ENCODE measurements around the gene ZPBP. TPM values are rescaled to one million over a fixed set of nuclear protein-coding genes. Genes with fewer than 3 reads are reported as not detected.

Gene ZPBP
- total and polyA plus RNA-seq, 2 donors from 2014 or later, result 0.22 TPM; not detected in 1

- no peak overlapping the region for H3K4me3 ChIP-seq (ENCODE audit: low read length in 3 of 3)
- H3K27ac ChIP-seq (ENCODE audit: low read depth in 2 of 2, low read length in 2 of 2), result no peak overlapping the region
- H3K4me1 ChIP-seq (ENCODE audit: control insufficient read depth in 2 of 3, insufficient read depth in 2 of 3, low read depth in 1 of 3, low read length in 3 of 3), result peaks cover 0 to 7% (median 2%) of the 10 kb centered on the region in 3 donors
- no peaks in the 10 kb centered on the region for H3K36me3 ChIP-seq (ENCODE audit: control insufficient read depth in 2 of 3, insufficient read depth in 3 of 3, low read length in 3 of 3)
- no peak for DNase-seq
- intact Hi-C loops (cut with DNase I), result no loop called here
- no peak for TF ChIP-seq CTCF (IDR thresholded peaks at IDR 0.05; ENCODE audit: borderline replicate concordance, extremely low read depth, insufficient read depth)
- H3K27me3 ChIP-seq (ENCODE audit: control insufficient read depth, insufficient read depth, low read length), result no peaks in the 10 kb centered on the region
- FAIRE-seq, result no peak
- no peak overlapping the region for H3K9ac ChIP-seq (ENCODE audit: low read length in 3 of 3)
- H3K9me3 ChIP-seq (ENCODE audit: control insufficient read depth in 2 of 3, insufficient read depth in 1 of 3, low read length in 3 of 3), result peaks cover 0 to 5% (median 0%) of the 10 kb centered on the region in 3 donors
Observed at GRCh38 chr7:50073093-50073492, 20.0 kb downstream of the ZPBP start.

DNA sequence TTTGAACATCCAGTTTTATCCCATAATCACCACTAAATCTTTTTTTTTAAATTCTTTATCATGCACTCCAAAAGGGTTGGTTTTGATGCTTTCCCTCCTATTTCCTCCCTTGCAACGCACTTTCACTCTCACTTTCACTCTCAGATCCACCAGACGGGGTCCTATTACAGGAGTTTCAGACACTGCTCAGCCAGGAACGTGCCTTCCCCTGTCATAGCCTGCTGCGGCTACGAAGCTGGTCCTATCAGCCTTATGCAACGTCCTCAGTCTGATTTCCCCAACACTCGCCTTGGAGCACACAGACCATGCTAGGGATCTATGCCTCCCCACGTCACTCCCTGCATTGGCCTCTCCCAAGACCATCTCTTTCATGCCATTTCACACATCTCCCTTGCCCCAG, 23.4 kb downstream of the ZPBP start:
- FAIRE-seq, result no peak
- TF ChIP-seq CTCF (IDR thresholded peaks at IDR 0.05; ENCODE audit: borderline replicate concordance, extremely low read depth, insufficient read depth), result no peak
- no peaks in the 10 kb centered on the region for H3K27me3 ChIP-seq (ENCODE audit: control insufficient read depth, insufficient read depth, low read length)
- intact Hi-C loops (cut with DNase I), result no loop called here
- peaks cover 0 to 5% (median 0%) of the 10 kb centered on the region in 3 donors for H3K9me3 ChIP-seq (ENCODE audit: control insufficient read depth in 2 of 3, insufficient read depth in 1 of 3, low read length in 3 of 3)
- no peaks in the 10 kb centered on the region for H3K36me3 ChIP-seq (ENCODE audit: control insufficient read depth in 2 of 3, insufficient read depth in 3 of 3, low read length in 3 of 3)
- peak overlapping the region; percentile 2 to 72 for H3K27ac ChIP-seq (ENCODE audit: low read depth in 2 of 2, low read length in 2 of 2)
- H3K4me3 ChIP-seq (ENCODE audit: low read length in 3 of 3), result peak overlapping the region; percentile 53 to 97 (median 71)
- DNase-seq, result peak in 2 of 5 donors; percentile 6 to 78
- H3K9ac ChIP-seq (ENCODE audit: low read length in 3 of 3), result peak overlapping the region; percentile 28 to 90 (median 64)
- H3K4me1 ChIP-seq (ENCODE audit: control insufficient read depth in 2 of 3, insufficient read depth in 2 of 3, low read depth in 1 of 3, low read length in 3 of 3), result peaks cover 0 to 9% (median 2%) of the 10 kb centered on the region in 3 donors

GRCh38 chr7:50068850-50069551, 24.0 kb downstream of the ZPBP start:
- Histone ChIP-seq H3K27me3 (ENCODE audit: control insufficient read depth, insufficient read depth, low read length) (no peaks in the 10 kb centered on the region), H3K36me3 (ENCODE audit: control insufficient read depth in 2 of 3, insufficient read depth in 3 of 3, low read length in 3 of 3) (no peaks in the 10 kb centered on the region), H3K4me3 (ENCODE audit: low read length in 3 of 3) (peak overlapping the region; percentile 53 to 97 (median 71)), H3K9ac (ENCODE audit: low read length in 3 of 3) (peak overlapping the region; percentile 28 to 90 (median 64)), H3K27ac (ENCODE audit: low read depth in 2 of 2, low read length in 2 of 2) (peak overlapping the region; percentile 2 to 72), H3K9me3 (ENCODE audit: control insufficient read depth in 2 of 3, insufficient read depth in 1 of 3, low read length in 3 of 3) (peaks cover 0 to 5% (median 0%) of the 10 kb centered on the region in 3 donors), H3K4me1 (ENCODE audit: control insufficient read depth in 2 of 3, insufficient read depth in 2 of 3, low read depth in 1 of 3, low read length in 3 of 3) (peaks cover 0 to 9% (median 2%) of the 10 kb centered on the region in 3 donors)
- intact Hi-C loops (cut with DNase I), result no loop called here
- FAIRE-seq, result no peak
- DNase-seq, result peak in 3 of 5 donors; percentile 49 to 88 (median 87)
- TF ChIP-seq CTCF (IDR thresholded peaks at IDR 0.05; ENCODE audit: borderline replicate concordance, extremely low read depth, insufficient read depth), result no peak
